Measurements from ENCODE around the gene SUMO3. TPM values are rescaled to one million over a fixed set of nuclear protein-coding genes. Genes with fewer than 3 reads are reported as not detected.
"Not testable (repeated sequence)": the region's sequence is repeated elsewhere in the genome, so short reads cannot be mapped to it uniquely, and the experiment has no call there.

Gene SUMO3
- polyA plus RNA-seq, 4 donors = 70.8 to 105 (median 77.3) TPM

DNA sequence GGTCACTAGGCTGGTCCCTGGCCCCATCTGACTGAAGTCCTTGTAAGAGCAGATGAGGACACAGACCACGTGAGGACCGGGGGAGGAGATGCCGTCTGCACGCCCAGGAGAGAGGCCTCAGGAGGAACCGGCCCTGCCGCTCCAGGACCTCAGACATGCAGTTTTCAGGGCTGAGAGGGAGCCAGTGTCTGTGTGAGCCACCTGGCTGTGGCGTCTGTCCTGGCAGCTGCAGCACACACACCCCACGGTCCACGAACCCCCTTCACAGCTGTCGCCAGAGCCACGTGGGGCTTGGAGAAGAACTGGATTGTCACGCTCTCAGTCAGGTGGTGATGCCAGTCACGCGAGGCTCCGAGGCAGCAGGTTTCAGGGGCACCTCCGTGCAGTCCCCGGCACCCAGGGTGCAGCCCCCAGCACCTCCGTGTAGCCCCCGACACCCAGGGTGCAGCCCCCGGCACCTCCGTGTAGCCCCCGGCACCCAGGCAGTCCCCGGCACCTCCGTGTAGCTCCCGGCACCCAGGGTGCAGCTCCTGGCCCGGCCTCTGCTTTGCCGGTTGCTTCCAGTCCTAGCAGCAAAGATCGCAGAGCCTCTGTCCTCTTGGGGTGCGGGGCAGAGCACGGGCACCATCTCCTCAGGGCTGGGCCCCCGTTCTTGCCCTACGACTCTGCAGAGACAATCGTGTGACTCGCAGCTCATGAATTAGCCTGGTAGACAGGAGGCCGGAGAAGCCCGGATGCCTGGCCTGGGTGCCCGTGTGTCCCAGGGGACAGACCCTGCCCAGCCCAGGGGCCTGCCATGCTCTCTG is 19.0 kb upstream of the SUMO3 start:
- DNase-seq (peak; percentile 55 to 89), FAIRE-seq (no peak)
- no peak overlapping the region for H3K27ac ChIP-seq (ENCODE audit: low read depth in 1 of 3, low read length in 2 of 3)
- WGBS, 3 donors = 42 to 60% (median 57%) methylated on average over 34 to 37 of the region's 37 CpGs
- H3K9me3 ChIP-seq (ENCODE audit: control insufficient read depth in 2 of 2, insufficient read depth in 1 of 2, low read depth in 1 of 2, low read length in 1 of 2) = no peaks in the 10 kb centered on the region
- H3K36me3 ChIP-seq (ENCODE audit: control insufficient read depth in 3 of 3, insufficient read depth in 2 of 3, low read depth in 1 of 3, low read length in 3 of 3) = no peaks in the 10 kb centered on the region
- H3K4me1 ChIP-seq (ENCODE audit: control insufficient read depth in 3 of 3, insufficient read depth in 2 of 3, low read depth in 1 of 3, low read length in 2 of 3) = peaks cover 0 to 6% (median 0%) of the 10 kb centered on the region in 3 donors
- H3K27me3 ChIP-seq (ENCODE audit: control insufficient read depth in 3 of 3, insufficient read depth in 3 of 3, low read length in 3 of 3) = peaks cover 0 to 2% (median 0%) of the 10 kb centered on the region in 3 donors
- no peak overlapping the region for H3K4me3 ChIP-seq (ENCODE audit: low read depth in 1 of 3, low read length in 3 of 3)

DNA sequence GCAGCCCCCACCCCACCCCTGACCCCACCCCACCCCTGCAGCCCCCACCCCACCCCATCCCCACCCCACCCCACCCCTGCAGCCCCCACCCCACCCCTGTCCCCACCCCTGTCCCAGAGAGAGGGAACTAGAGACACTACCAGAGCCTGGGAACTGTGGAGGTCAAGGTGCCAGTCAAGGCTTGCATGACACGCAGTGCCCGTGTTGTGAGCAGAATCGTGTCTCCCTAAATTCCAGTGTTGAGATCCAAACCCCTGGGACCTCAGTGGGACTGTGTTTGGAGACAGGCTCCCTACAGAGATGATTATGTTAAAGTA is 18.4 kb upstream of the SUMO3 start:
- no peak for FAIRE-seq
- H3K27me3 ChIP-seq (ENCODE audit: control insufficient read depth in 3 of 3, insufficient read depth in 3 of 3, low read length in 3 of 3) = no peaks in the 10 kb centered on the region
- no peak overlapping the region for H3K4me3 ChIP-seq (ENCODE audit: low read depth in 1 of 3, low read length in 3 of 3)
- peaks cover 0 to 6% (median 0%) of the 10 kb centered on the region in 3 donors for H3K4me1 ChIP-seq (ENCODE audit: control insufficient read depth in 3 of 3, insufficient read depth in 2 of 3, low read depth in 1 of 3, low read length in 2 of 3)
- no peak overlapping the region for H3K27ac ChIP-seq (ENCODE audit: low read depth in 1 of 3, low read length in 2 of 3)
- no peak for DNase-seq
- WGBS, 3 donors = 13 to 49% (median 44%) methylated on average over 3 of the region's 3 CpGs
- H3K9me3 ChIP-seq (ENCODE audit: control insufficient read depth in 2 of 2, insufficient read depth in 1 of 2, low read depth in 1 of 2, low read length in 1 of 2) = no peaks in the 10 kb centered on the region
- no peaks in the 10 kb centered on the region for H3K36me3 ChIP-seq (ENCODE audit: control insufficient read depth in 3 of 3, insufficient read depth in 2 of 3, low read depth in 1 of 3, low read length in 3 of 3)

DNA sequence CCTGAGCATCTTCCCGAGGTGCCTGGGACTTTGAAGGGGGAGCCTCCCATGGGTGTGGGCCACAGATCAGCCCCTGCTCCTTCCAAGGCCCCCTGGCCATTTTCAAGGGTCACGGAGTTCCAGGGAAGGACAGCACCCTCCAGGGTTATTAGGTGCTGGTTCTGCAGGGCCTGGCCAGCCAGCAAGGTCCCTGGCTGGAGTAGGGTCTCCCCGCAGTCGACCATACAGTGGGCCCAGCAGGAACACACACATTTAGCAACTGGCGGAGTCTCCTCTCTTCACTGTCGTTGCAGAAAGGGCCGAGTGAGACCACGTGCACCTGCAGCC is 17.7 kb upstream of the SUMO3 start:
- no peaks in the 10 kb centered on the region for H3K9me3 ChIP-seq (ENCODE audit: control insufficient read depth in 2 of 2, insufficient read depth in 1 of 2, low read depth in 1 of 2, low read length in 1 of 2)
- FAIRE-seq (no peak), DNase-seq (no peak)
- no peaks in the 10 kb centered on the region for H3K36me3 ChIP-seq (ENCODE audit: control insufficient read depth in 3 of 3, insufficient read depth in 2 of 3, low read depth in 1 of 3, low read length in 3 of 3)
- H3K27me3 ChIP-seq (ENCODE audit: control insufficient read depth in 3 of 3, insufficient read depth in 3 of 3, low read length in 3 of 3) = no peaks in the 10 kb centered on the region
- WGBS, 3 donors = 63 to 75% (median 74%) methylated on average over 5 to 8 of the region's 8 CpGs
- H3K4me3 ChIP-seq (ENCODE audit: low read depth in 1 of 3, low read length in 3 of 3) = no peak overlapping the region
- no peak overlapping the region for H3K27ac ChIP-seq (ENCODE audit: low read depth in 1 of 3, low read length in 2 of 3)
- peaks cover 0 to 6% (median 0%) of the 10 kb centered on the region in 3 donors for H3K4me1 ChIP-seq (ENCODE audit: control insufficient read depth in 3 of 3, insufficient read depth in 2 of 3, low read depth in 1 of 3, low read length in 2 of 3)

DNA sequence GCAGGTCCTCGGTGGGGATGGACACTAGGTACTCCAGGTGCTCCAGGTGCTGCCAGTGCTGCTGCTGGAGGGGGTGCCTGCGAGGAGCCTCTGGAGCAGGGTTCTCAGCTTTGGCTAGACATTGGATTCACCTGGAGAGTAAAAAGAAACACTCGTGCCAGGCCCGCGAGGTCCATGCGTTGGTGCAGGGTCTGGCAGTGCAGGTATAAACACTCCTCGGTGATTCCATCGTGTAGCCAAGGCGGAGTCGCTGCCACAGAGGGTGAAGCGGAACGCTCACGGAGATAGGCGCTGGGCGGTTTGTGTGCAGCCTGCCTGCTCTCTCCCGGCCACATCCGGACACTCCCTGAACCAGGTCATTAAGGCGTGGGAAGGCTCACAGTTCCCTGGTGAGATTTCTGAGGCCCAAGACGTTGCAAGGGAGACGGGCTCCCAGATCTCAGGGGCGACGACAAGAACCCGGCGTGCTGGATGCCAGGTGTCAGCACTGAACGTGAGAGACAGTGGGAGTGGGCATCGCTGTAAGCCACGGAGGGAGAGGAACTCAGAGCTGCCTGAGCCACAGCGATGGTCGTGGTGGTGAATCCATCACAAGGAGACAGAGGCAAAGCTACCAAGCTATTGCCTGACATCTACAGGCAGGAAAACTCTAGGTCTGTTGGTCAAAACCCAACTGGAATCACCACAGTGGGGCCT is 17.2 kb upstream of the SUMO3 start:
- peak in 1 of 2 donors; percentile 44 for DNase-seq
- H3K9me3 ChIP-seq (ENCODE audit: control insufficient read depth in 2 of 2, insufficient read depth in 1 of 2, low read depth in 1 of 2, low read length in 1 of 2) = no peaks in the 10 kb centered on the region
- WGBS, 3 donors = 30 to 72% (median 51%) methylated on average over 29 of the region's 29 CpGs
- H3K4me1 ChIP-seq (ENCODE audit: control insufficient read depth in 3 of 3, insufficient read depth in 2 of 3, low read depth in 1 of 3, low read length in 2 of 3) = peaks cover 0 to 6% (median 0%) of the 10 kb centered on the region in 3 donors
- H3K27me3 ChIP-seq (ENCODE audit: control insufficient read depth in 3 of 3, insufficient read depth in 3 of 3, low read length in 3 of 3) = no peaks in the 10 kb centered on the region
- no peaks in the 10 kb centered on the region for H3K36me3 ChIP-seq (ENCODE audit: control insufficient read depth in 3 of 3, insufficient read depth in 2 of 3, low read depth in 1 of 3, low read length in 3 of 3)
- FAIRE-seq = no peak
- H3K27ac ChIP-seq (ENCODE audit: low read depth in 1 of 3, low read length in 2 of 3) = no peak overlapping the region
- H3K4me3 ChIP-seq (ENCODE audit: low read depth in 1 of 3, low read length in 3 of 3) = no peak overlapping the region

DNA sequence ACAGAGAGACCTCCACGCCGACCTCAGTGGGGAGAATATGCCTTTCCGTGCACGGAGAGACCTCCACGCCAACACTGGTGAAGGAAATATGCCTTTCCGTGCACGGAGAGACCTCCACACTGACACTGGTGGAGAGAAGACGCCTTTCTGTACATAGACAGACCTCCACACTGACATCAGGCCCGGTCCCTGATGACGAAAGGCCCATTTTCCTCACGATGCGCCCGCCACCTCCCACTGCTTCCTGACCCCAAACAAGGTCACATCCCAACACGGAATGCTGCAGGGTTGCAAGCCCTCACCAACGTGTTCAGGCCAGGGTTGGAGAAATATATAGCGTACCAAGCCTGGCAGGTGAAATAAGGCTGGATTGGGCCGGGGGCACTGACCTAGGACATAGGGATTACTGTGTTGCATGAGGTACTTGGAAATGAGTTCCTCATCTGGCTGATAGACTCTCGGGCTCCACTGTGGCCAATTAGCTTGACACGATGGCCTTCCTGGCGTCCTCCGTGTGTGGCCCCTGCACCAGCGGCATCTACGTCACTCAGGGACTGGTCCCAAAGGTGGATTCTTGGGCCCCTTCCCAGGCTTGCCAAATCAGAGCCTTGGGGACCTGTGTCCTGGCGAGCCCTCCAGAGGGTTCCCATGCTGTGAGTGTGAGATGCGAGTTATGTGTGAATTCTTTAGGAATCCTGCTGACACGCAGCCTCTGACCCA is 16.5 kb upstream of the SUMO3 start:
- peaks cover 0 to 2% of the 10 kb centered on the region in 2 donors for H3K9me3 ChIP-seq (ENCODE audit: control insufficient read depth in 2 of 2, insufficient read depth in 1 of 2, low read depth in 1 of 2, low read length in 1 of 2)
- DNase-seq (no peak), FAIRE-seq (no peak)
- WGBS, 3 donors = 85 to 89% (median 86%) methylated on average over 26 of the region's 26 CpGs
- H3K27ac ChIP-seq (ENCODE audit: low read depth in 1 of 3, low read length in 2 of 3) = no peak overlapping the region
- H3K36me3 ChIP-seq (ENCODE audit: control insufficient read depth in 3 of 3, insufficient read depth in 2 of 3, low read depth in 1 of 3, low read length in 3 of 3) = no peaks in the 10 kb centered on the region
- no peaks in the 10 kb centered on the region for H3K27me3 ChIP-seq (ENCODE audit: control insufficient read depth in 3 of 3, insufficient read depth in 3 of 3, low read length in 3 of 3)
- no peak overlapping the region for H3K4me3 ChIP-seq (ENCODE audit: low read depth in 1 of 3, low read length in 3 of 3)
- peaks cover 0 to 6% (median 0%) of the 10 kb centered on the region in 3 donors for H3K4me1 ChIP-seq (ENCODE audit: control insufficient read depth in 3 of 3, insufficient read depth in 2 of 3, low read depth in 1 of 3, low read length in 2 of 3)

DNA sequence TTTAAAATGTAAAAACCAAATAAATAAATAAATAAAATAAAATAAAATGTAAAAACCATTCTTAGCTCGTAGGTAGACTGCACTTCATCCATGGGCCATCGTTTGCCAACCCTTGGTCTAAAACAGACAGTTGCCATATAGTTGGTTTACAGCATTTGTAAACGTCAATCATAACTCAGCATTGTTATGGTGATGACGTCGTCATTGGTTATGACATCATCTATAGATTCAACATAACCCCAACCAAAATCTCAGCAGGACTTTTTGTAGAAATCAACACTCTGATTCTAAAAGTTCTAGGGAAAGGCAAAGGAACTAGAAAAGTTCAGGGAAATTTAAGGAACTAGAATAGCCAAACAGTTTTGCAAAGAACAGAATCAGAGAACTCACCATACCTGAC is 15.8 kb upstream of the SUMO3 start:
- Histone ChIP-seq H3K4me1 (ENCODE audit: control insufficient read depth in 3 of 3, insufficient read depth in 2 of 3, low read depth in 1 of 3, low read length in 2 of 3) (peaks cover 0 to 6% (median 0%) of the 10 kb centered on the region in 3 donors), H3K27me3 (ENCODE audit: control insufficient read depth in 3 of 3, insufficient read depth in 3 of 3, low read length in 3 of 3) (no peaks in the 10 kb centered on the region), H3K36me3 (ENCODE audit: control insufficient read depth in 3 of 3, insufficient read depth in 2 of 3, low read depth in 1 of 3, low read length in 3 of 3) (no peaks in the 10 kb centered on the region), H3K4me3 (ENCODE audit: low read depth in 1 of 3, low read length in 3 of 3) (no peak overlapping the region), H3K27ac (ENCODE audit: low read depth in 1 of 3, low read length in 2 of 3) (no peak overlapping the region), H3K9me3 (ENCODE audit: control insufficient read depth in 2 of 2, insufficient read depth in 1 of 2, low read depth in 1 of 2, low read length in 1 of 2) (peaks cover 0 to 9% of the 10 kb centered on the region in 2 donors)
- no peak for DNase-seq
- FAIRE-seq = no peak
- WGBS, 3 donors = 70 to 84% (median 78%) methylated on average over 5 of the region's 5 CpGs

DNA sequence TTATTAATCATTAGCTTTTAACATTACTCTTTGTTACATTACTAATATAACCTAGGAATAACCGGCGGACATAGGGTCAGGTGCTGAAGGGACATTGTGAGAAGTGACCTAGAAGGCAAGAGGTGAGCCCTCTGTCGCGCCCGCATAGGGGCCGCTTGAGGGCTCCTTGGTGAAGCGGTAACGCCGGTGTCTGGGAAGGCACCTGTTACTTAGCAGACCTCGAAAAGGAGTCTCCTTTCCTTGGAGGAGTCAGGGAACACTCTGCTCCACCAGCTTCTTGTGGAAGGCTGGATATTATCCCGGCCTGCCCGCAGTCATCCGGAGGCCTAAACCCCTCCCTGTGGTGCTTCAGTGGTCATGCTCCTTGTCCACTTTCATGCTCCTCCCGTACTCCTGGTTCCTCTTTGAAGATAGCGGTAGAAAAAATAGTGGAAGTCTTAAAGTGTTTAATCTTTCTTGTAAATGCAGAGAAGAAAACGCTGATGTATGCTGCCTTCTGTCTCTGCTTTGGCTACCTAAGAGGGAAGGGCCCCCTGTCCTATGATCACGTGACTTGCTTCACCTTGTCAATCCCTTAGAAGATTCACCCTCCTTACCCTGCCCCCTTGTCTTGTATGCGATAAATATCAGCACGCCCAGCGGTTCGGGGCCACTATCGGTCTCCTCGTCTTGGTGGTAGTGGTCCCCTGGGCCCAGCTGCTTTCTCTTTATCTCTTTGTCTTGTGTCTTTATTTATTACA is 14.8 kb upstream of the SUMO3 start:
- FAIRE-seq; H3K36me3 ChIP-seq (ENCODE audit: control insufficient read depth in 3 of 3, insufficient read depth in 2 of 3, low read depth in 1 of 3, low read length in 3 of 3); H3K4me1 ChIP-seq (ENCODE audit: control insufficient read depth in 3 of 3, insufficient read depth in 2 of 3, low read depth in 1 of 3, low read length in 2 of 3); DNase-seq; H3K27ac ChIP-seq (ENCODE audit: low read depth in 1 of 3, low read length in 2 of 3); H3K4me3 ChIP-seq (ENCODE audit: low read depth in 1 of 3, low read length in 3 of 3); H3K27me3 ChIP-seq (ENCODE audit: control insufficient read depth in 3 of 3, insufficient read depth in 3 of 3, low read length in 3 of 3): not testable (repeated sequence)
- WGBS, 3 donors = 89 to 91% (median 90%) methylated on average over 23 of the region's 23 CpGs
- H3K9me3 ChIP-seq (ENCODE audit: control insufficient read depth in 2 of 2, insufficient read depth in 1 of 2, low read depth in 1 of 2, low read length in 1 of 2) = peaks cover 0 to 11% of the 10 kb centered on the region in 2 donors
